SIG-M5 (cell line): ENCODE results near the gene TSC22D3.
"Not testable (repeated sequence)": the region's sequence is repeated elsewhere in the genome, so short reads cannot be mapped to it uniquely, and the experiment has no call there.

Experiments used
- DNase-seq: peaks from one replicate; lab custom pipeline; 2025; lab: John Stamatoyannopoulos, UW

The TSC22D3 gene

DNA sequence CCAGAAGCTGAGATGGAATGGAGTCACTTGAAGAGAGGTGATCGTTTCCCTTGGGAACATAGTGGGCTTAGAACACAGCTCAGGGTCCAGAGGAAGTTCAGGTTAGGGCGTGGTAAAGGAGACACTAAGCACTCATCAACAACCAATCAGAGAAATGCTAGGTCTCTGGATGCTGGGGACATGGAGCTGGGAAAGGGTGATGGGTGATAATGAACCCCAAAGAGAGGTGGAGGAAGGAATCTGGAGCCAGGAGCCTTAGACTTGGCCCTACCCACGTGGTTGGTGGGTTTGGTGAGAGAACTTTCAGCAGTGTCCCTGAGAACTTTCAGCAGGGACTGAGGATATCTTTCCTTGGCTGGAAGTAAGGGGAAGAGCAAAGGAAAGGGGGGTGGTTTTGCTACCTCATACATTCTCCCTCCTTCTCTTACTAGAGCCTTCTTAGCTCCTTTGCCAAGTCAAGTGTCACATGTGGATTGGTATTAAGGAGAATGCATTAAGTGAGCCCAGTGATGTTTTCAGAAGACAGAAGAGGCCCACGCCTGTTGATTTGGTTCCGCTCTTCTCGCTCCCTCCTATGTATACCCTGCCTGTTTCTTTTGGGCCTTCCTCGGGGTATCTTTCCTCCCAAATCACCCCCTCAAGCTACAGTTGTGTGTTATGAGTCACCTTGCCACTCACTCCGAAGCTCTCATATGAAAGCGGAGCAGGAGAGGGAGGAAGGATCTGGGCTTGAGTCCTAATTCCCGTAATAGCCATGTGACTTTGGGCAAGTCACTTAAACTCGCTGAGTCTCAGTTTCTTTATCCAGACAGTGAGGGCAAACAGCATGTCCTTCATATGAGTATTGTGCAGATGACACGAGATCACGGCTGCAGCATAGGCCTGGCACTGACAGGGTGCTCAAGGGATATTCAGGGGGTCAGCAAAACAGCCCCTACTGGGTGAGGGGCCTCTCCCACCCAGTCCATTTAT lies 63.1 kb downstream of the TSC22D3 start:
- no peak for DNase-seq

DNA sequence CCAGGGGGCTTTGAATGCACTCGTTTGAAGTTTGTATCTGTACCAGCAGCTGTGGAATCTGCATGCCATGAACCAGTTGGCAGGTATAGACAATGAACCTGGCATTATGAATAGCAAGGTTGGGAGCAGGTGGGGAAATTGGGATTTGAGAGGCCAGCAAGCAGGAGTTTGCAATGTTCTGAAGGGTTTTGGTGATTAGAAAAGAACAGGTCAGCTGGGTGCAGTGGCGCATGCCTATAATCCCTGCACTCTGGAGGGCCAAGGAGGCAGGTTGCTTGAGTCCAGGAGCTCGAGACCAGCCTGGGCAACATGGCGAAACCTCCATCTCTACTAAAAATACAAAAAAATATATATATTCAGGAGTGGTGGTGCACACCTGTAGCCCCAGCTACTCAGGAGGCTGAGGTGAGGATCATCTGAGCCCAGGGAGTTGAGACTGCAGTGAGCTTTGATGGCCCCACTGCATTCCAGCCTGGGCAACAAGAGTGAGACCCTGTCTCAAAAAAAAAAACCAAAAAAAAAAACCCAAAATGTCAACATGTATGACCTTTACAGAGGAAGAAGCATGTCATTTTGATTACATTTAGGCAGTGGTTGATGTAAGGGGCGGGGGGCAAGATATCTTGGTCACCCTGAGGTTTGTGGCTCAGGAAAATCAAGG lies 63.9 kb downstream of the TSC22D3 start:
- DNase-seq: no peak

DNA sequence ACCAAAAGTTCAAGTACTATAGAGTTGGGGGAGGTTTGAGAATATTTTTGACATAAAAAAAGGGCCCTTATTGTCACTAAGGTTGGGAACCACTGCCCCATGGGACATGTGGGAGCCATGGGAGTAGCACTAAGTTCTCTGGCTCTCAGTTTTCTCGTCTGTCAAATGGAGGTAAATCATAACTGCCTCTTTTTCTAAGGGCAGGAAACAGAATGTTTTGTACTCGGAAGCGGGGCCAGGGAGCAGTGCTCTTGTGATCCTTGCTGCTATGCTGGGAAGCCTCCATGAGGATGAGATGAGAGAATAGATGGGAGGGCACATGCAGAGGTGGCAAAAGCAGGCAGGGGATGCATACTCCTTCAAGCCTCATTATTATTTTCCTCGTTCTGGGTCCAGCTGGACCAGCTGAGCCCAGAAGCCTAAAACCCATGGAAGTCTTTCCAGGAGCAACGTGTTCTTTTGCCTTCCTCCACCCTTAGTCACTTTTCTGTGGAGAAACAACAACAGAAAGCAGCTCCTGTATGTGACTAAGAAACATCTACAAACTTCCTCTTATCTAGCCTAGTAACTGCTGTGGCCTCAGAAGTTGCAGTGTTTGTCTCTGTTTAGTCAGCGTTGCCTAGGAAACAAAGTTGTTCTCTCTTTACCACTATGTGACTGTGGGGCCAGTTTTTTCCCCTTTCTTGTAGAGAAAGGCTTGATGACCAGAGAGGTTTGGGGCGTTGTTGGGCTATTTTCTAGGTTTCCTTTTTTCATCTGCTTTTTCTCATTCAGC lies 64.8 kb downstream of the TSC22D3 start:
- DNase-seq: peak; percentile 88

DNA sequence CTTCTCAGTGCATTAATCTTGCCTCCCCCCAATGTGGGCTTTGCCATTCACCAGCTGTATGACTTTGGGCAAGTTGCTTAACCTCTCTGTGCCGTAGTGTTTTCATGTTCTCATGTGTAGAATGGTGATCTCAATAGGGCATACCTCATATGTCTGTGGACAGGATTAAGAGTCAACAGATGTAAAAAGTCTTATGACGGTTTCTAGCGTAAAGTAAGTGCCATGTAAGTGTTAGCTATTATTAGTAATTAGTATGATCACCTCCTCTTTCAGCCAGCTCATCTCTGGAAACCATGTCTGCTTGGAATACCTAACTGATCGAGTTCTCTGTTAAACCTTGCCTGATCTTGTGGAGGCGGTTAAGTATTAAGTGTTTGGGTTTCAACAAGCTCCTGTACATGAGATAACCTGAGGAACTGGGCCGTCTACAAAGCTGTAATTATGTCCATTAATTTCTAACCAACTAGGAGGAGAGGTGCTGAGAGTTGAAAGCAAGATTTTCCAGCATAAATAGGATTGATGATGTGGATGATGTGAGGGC lies 66.3 kb downstream of the TSC22D3 start:
- no peak for DNase-seq

GRCh38 chrX:107708762-107709161 lies 66.8 kb downstream of the TSC22D3 start:
- DNase-seq: no peak

- no peak for DNase-seq
These were observed 67.7 kb downstream of the TSC22D3 start for GRCh38 chrX:107707866-107708265.

DNA sequence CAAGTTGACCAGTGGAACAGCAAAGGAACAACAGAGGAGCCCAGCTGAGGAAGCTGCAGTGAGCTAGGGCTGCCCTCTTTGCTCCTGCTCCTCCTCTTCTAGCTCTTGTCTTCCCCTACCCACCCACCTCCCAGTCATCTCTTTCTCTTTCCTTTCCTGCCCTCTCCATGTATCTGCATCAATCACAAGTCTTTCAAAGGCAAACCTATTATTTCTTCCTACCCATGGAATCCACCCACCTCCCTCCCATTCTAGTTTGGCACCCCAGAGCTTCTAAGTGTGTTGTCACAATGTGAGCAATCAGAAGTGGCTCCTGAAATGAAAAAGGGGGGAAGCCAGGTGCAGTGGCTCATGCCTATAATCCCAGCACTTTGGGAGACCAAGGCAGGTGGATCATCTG lies 69.3 kb downstream of the TSC22D3 start:
- DNase-seq: no peak

GRCh38 chrX:107704587-107704986 lies 71.0 kb downstream of the TSC22D3 start:
- no peak for DNase-seq

- DNase-seq: no peak
These were observed 71.4 kb downstream of the TSC22D3 start for GRCh38 chrX:107704181-107704580.

- DNase-seq: peak; percentile 8
These were observed 74.0 kb downstream of the TSC22D3 start for GRCh38 chrX:107701493-107702121.

DNA sequence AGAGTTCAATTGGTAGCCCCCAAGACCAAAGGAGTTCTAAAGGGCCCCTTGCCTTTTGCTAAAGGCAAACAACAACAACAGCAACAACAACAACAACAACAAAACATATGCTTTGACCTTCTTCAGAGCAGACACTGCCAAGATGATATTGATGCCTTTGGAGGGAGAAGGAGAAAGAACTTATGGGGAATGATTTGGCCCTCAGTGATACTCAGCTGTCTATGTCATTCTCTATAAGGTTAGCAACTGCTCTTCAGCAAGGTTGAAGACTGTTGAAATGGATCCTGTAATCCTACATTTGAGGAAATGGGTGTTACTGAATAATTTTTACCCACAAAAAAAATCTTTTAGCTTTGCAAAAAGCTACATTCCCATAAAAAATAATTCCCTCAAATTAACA lies 74.8 kb downstream of the TSC22D3 start:
- no peak for DNase-seq

DNA sequence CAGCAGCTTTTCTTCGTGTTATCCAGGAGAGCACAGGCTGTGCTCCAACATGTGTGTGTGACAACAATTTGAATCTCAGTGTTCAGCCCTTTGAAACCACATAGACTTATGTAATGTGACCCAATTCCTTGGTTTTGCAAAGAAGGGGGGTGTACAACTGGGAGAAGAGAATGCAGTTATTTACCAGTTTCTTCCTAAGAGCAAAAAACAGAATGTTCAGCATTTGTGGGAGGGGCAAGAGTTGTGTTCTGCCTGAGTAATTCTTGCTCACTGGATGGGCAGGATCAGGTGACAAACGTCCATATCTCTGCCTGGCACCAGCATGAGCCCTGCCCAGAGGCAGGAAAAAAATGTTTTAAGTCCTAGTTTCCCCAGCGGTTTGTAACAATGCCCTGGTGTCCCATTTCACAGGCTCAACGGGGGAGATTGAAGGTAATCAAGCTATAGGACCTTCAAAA lies 75.2 kb downstream of the TSC22D3 start:
- DNase-seq: no peak

DNA sequence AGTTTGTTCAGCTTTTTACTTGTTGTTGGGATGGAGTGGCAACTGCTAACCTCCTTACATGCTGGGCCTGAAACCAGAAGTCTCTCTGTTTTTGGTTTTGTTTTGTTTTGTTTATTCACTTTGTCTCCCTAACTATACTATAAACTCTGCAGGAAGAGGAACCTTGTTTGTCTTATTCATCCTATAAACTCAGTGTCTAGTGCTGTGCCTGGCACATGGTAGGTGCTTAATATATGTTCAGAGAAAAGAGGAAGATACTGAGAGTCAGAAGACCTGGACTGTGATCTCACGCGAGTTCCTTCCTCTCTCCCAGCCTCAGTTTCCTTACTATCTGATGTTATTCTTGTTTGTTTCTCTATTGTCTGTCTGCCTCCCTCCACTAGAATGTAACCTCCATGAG lies 76.0 kb downstream of the TSC22D3 start:
- no peak for DNase-seq

DNA sequence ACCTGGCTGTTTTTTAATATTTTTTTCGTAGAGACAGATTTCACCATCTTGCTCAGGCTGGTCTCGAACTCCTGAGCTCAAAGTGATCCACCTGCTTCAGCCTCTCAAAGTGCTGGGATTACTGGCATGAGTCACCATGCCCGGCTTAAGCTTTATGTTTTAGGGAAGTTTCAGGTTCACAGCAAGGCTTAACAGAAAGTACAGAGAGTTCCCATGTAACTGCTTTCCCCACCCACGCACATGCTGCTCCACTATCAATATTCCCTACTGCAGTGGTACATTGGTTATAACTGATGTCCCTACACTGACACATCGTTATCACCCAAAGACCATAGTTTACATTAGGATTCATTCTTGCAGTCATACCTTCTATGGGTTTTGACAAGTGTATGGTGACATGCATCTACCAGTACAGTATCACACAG lies 84.6 kb downstream of the TSC22D3 start:
- no peak for DNase-seq

GRCh38 chrX:107687445-107687844 lies 88.1 kb downstream of the TSC22D3 start:
- DNase-seq: no peak

GRCh38 chrX:107686792-107687191 lies 88.8 kb downstream of the TSC22D3 start:
- DNase-seq: no peak

- no peak for DNase-seq
These were observed 89.6 kb downstream of the TSC22D3 start for GRCh38 chrX:107686026-107686425.

DNA sequence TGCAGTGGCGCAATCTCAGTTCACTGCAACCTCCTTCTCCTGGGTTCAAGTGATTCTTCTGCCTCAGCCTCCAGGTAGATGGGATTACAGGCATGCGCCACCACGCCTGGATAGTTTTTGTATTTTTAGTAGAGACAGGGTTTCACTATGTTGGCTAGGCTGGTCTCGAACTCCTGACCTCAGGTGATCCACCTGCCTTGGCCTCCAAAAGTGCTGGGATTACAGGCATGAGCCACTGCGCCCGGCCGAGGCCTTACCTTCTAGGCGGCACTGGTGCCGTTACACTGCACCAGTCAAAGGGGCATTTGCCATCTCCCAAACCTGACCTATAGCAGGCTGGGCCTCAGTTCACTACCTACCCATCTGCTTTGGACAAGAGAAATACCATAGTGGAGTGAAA lies 90.0 kb downstream of the TSC22D3 start:
- not testable (repeated sequence) for DNase-seq

- peak; percentile 45 for DNase-seq
These were observed 90.6 kb downstream of the TSC22D3 start for GRCh38 chrX:107684956-107685385.

GRCh38 chrX:107683931-107684330 lies 91.7 kb downstream of the TSC22D3 start:
- DNase-seq: no peak

GRCh38 chrX:107683124-107683895 lies 92.3 kb downstream of the TSC22D3 start:
- no peak for DNase-seq
